Measurements from ENCODE around the gene SLC28A1. TPM values are rescaled to one million over a fixed set of nuclear protein-coding genes. Genes with fewer than 3 reads are reported as not detected.

Gene SLC28A1
- total RNA-seq, 2 donors from 2014 or later = 0.12 TPM; not detected in 1

DNA sequence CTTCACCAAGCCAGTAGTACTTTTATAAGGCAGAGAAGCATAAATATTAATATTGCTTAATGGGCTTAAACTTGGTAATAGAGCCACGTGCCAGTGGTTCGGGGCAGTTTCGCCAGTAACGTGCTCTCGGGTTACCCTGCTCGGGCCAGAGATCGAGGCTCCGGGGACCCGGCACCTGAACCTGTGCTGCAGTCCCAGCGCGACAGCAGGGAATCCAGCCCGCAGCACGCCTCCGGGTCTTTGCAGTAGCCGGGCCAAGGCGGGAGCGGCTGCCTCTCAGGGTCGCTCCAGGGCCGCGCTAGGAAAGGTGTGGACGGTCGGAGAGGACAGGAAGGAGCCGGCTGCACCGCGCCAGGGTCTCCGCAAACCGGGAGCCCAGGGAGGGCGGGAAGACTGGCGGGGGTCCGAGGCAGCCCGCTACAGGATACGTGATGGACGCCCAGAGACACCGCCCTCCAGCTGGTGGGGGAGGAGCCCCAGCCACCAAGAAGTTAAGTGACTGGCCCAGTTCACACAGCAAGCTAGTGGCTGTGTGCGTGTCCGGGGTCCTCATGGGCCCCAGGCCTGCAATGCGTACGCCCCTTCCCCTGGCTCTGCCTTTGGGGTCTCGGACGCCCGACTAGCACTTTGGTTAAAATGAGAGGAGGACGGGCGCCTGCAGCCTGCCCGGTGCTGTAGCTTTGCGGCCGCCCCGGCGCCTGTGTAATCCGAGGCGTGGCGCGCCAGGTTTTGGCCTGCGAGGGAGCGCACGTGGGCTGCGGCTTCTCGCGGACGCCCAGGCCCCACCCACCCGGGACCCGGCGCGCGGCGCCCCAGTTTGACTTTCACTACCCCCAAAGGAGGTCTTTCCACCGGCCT is 96.0 kb downstream of the SLC28A1 start:
- DNase-seq (ENCODE audit: low spot score) = peak; percentile 86
- peak overlapping the region; percentile 80 to 85 for H3K4me3 ChIP-seq
- H3K27ac ChIP-seq = peak overlapping the region; percentile 97 to 99
- TF ChIP-seq, protein P1, sequence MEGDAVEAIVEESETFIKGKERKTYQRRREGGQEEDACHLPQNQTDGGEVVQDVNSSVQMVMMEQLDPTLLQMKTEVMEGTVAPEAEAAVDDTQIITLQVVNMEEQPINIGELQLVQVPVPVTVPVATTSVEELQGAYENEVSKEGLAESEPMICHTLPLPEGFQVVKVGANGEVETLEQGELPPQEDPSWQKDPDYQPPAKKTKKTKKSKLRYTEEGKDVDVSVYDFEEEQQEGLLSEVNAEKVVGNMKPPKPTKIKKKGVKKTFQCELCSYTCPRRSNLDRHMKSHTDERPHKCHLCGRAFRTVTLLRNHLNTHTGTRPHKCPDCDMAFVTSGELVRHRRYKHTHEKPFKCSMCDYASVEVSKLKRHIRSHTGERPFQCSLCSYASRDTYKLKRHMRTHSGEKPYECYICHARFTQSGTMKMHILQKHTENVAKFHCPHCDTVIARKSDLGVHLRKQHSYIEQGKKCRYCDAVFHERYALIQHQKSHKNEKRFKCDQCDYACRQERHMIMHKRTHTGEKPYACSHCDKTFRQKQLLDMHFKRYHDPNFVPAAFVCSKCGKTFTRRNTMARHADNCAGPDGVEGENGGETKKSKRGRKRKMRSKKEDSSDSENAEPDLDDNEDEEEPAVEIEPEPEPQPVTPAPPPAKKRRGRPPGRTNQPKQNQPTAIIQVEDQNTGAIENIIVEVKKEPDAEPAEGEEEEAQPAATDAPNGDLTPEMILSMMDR (IDR thresholded peaks at IDR 0.05) = peak in 1 of 2 donors; percentile 29
- no peaks in the 10 kb centered on the region for H3K9me3 ChIP-seq
- H3K4me1 ChIP-seq = peaks cover 7 to 44% of the 10 kb centered on the region in 2 donors
- no peaks in the 10 kb centered on the region for H3K27me3 ChIP-seq
- no peaks in the 10 kb centered on the region for H3K36me3 ChIP-seq

- peak overlapping the region; percentile 97 to 99 for H3K27ac ChIP-seq
- TF ChIP-seq, protein P1 (IDR thresholded peaks at IDR 0.05) = no peak
- H3K4me3 ChIP-seq = peak overlapping the region; percentile 80 to 85
- H3K9me3 ChIP-seq = no peaks in the 10 kb centered on the region
- DNase-seq (ENCODE audit: low spot score) = peak; percentile 91
- peaks cover 7 to 40% of the 10 kb centered on the region in 2 donors for H3K4me1 ChIP-seq
- no peaks in the 10 kb centered on the region for H3K36me3 ChIP-seq
- no peaks in the 10 kb centered on the region for H3K27me3 ChIP-seq
Observed at GRCh38 chr15:84981054-84981710, 96.7 kb downstream of the SLC28A1 start.

DNA sequence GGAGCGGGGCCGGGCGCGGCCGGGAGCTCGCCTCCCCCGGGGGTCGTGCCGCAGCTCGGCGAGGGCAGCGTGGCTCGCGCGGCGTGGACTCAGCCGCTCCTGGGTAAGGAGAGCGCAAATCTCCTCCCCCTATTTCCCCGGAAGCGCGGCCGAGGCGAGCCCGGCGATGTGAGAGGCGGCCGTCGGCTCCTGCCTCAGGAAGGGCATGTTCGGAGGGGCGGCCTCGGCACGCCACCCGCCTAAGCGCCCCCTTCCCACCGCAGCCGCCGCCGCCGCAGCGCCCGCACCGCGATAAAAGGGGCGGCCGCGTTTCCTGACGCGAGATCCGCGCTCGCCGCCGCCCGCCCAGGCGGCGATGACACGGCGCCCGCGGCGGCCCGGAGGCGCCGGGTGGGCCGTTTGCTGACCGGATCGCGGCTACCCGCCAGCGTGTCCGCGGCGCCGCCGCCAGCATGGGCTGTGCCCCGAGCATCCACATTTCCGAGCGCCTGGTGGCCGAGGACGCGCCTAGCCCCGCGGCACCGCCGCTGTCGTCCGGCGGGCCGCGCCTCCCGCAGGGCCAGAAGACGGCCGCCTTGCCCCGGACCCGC is 97.3 kb downstream of the SLC28A1 start, which contains the start of gene PDE8A:
Gene PDE8A (plus strand): TSS at position 146 of the 590 bp plus-strand sequence. CDS start 307 bp downstream, at position 453.
- peak within 1 kb of the TSS; percentile 97 to 99 for H3K27ac ChIP-seq
- no peak for DNase-seq (ENCODE audit: low spot score)
- no peaks in the 10 kb centered on the region for H3K27me3 ChIP-seq
- peak within 1 kb of the TSS; percentile 80 to 85 for H3K4me3 ChIP-seq
- H3K36me3 ChIP-seq = no peaks in the 10 kb centered on the region
- H3K4me1 ChIP-seq = peaks cover 7 to 46% of the 10 kb centered on the region in 2 donors
- TF ChIP-seq, protein P1 (IDR thresholded peaks at IDR 0.05) = no peak
- H3K9me3 ChIP-seq = no peaks in the 10 kb centered on the region

GRCh38 chr15:84982301-84982920 is 97.9 kb downstream of the SLC28A1 start:
- TF ChIP-seq, protein P1 (IDR thresholded peaks at IDR 0.05) = no peak
- Histone ChIP-seq H3K27me3 (no peaks in the 10 kb centered on the region), H3K9me3 (no peaks in the 10 kb centered on the region), H3K4me3 (peak overlapping the region; percentile 80 to 85), H3K36me3 (no peaks in the 10 kb centered on the region), H3K4me1 (peaks cover 7 to 49% of the 10 kb centered on the region in 2 donors), H3K27ac (peak overlapping the region; percentile 97 to 99)
- DNase-seq (ENCODE audit: low spot score) = peak; percentile 70

- Histone ChIP-seq H3K36me3 (no peaks in the 10 kb centered on the region), H3K4me3 (peak overlapping the region; percentile 80 to 85), H3K9me3 (no peaks in the 10 kb centered on the region), H3K4me1 (peaks cover 7 to 56% of the 10 kb centered on the region in 2 donors), H3K27ac (peak overlapping the region; percentile 97 to 99), H3K27me3 (no peaks in the 10 kb centered on the region)
- DNase-seq (ENCODE audit: low spot score) = no peak
- TF ChIP-seq, protein P1 (IDR thresholded peaks at IDR 0.05) = no peak
Observed at GRCh38 chr15:84983294-84983693, 98.8 kb downstream of the SLC28A1 start.
